WERI-Rb-1 (cell line): ENCODE data around the gene RBPJL.
A peak's percentile ranks its signal among the peaks of the same experiment; 100 is the strongest.

Source experiments
- DNase-seq: peaks from one replicate; pipeline ENCODE4 v3.0.0-alpha.2; 2020
- H3K27ac ChIP-seq: fragments of 250-450 bp; sonication (Bioruptor Pico); 2 replicates; pipeline ENCODE4 v1.5.1; 2020; ENCODE audit warnings: mild to moderate bottlenecking, moderate library complexity
- H3K27me3 ChIP-seq: fragments of 250-450 bp; sonication (Bioruptor Pico); 2 replicates; pipeline ENCODE4 v1.5.1; 2021; ENCODE audit warnings: mild to moderate bottlenecking, low read depth, moderate library complexity; ENCODE audit not compliant: insufficient read depth, severe bottlenecking
- H3K36me3 ChIP-seq: fragments of 250-450 bp; sonication (Bioruptor Pico); 2 replicates; pipeline ENCODE4 v1.5.1; 2020; ENCODE audit warnings: mild to moderate bottlenecking, moderate library complexity
- H3K4me3 ChIP-seq: 2 replicates; pipeline ENCODE4 v1.5.1; 2011; ENCODE audit warnings: low read depth, mild to moderate bottlenecking, control low read depth, low read length
- H3K9me3 ChIP-seq: fragments of 250-450 bp; sonication (Bioruptor Pico); 2 replicates; pipeline ENCODE4 v1.5.1; 2021; ENCODE audit warnings: mild to moderate bottlenecking, moderate library complexity; ENCODE audit not compliant: severe bottlenecking
- CTCF ChIP-seq: IDR thresholded peaks from 2 replicates; pipeline ENCODE4 v1.5.1; 2011; ENCODE audit warnings: low read depth, mild to moderate bottlenecking, control low read depth, inconsistent platforms, low read length

The RBPJL gene

GRCh38 chr20:45307076-45307640 is 518 bp downstream of the RBPJL start:
- Histone ChIP-seq H3K36me3 (no peaks in the 10 kb centered on the region), H3K9me3 (no peaks in the 10 kb centered on the region), H3K27ac (no peak overlapping the region), H3K27me3 (no peaks in the 10 kb centered on the region), H3K4me3 (no peak overlapping the region)
- no peak for DNase-seq
- no peak for TF ChIP-seq CTCF

GRCh38 chr20:45308117-45308778 is 1.6 kb downstream of the RBPJL start, which contains the start of gene MATN4:
Gene MATN4, minus strand, starts transcription at chr20:45308299. Its CDS starts 2,717 bp downstream, at chr20:45305582.
- DNase-seq, result no peak
- no peak for TF ChIP-seq CTCF

GRCh38 chr20:45309075-45309474 is 2.4 kb downstream of the RBPJL start:
- no peaks in the 10 kb centered on the region for H3K27me3 ChIP-seq
- no peak overlapping the region for H3K27ac ChIP-seq
- no peak overlapping the region for H3K4me3 ChIP-seq
- H3K9me3 ChIP-seq, result no peaks in the 10 kb centered on the region
- no peaks in the 10 kb centered on the region for H3K36me3 ChIP-seq
- no peak for DNase-seq
- no peak for TF ChIP-seq CTCF

More at GRCh38 chr20:45308117-45308778, 1.6 kb downstream of the RBPJL start, which contains the start of gene MATN4:
- Histone ChIP-seq H3K36me3 (no peaks in the 10 kb centered on the region), H3K9me3 (no peaks in the 10 kb centered on the region), H3K27ac (no peak within 1 kb of the TSS), H3K4me3 (no peak within 1 kb of the TSS), H3K27me3 (no peaks in the 10 kb centered on the region)

GRCh38 chr20:45311589-45312211 is 5.1 kb downstream of the RBPJL start:
- peak; percentile 96 for TF ChIP-seq CTCF
- H3K36me3 ChIP-seq, result no peaks in the 10 kb centered on the region
- no peaks in the 10 kb centered on the region for H3K27me3 ChIP-seq
- H3K4me3 ChIP-seq, result no peak overlapping the region
- DNase-seq, result peak; percentile 79
- H3K9me3 ChIP-seq, result no peaks in the 10 kb centered on the region
- H3K27ac ChIP-seq, result no peak overlapping the region

- Histone ChIP-seq H3K36me3 (no peaks in the 10 kb centered on the region), H3K27ac (no peak overlapping the region), H3K27me3 (no peaks in the 10 kb centered on the region), H3K9me3 (no peaks in the 10 kb centered on the region), H3K4me3 (no peak overlapping the region)
- no peak for DNase-seq
- TF ChIP-seq CTCF, result no peak
Measured at GRCh38 chr20:45312241-45312640, 5.6 kb downstream of the RBPJL start.
